Activated B cell treated with CpG ODN at 0.5 μM for 24 hours (primary cell): ENCODE results near the gene CAPN1. TPM values are rescaled to one million over a fixed set of nuclear protein-coding genes. Genes with fewer than 3 reads are reported as not detected.

ENCODE experiments used
- ATAC-seq: fragments of 200-7000 bp; cut with Tn5 transposase; one replicate; pipeline ENCODE4 v1.10.0; 2021; ENCODE audit warnings: low read depth, mild to moderate bottlenecking, moderate library complexity
- CTCF ChIA-PET: fragments of 350-600 bp; sonication (Branson Sonifier 250); formaldehyde crosslinking; loops from one replicate; lab custom pipeline; 2021; ENCODE audit warnings: antibody characterized with exemption; lab: Charles Lee
- POLR2A ChIA-PET: fragments of 350-600 bp; sonication (Branson Sonifier 250); formaldehyde crosslinking; loops from one replicate; lab custom pipeline; 2021; ENCODE audit warnings: antibody characterized with exemption; lab: Charles Lee
- DNase-seq: peaks from one replicate; pipeline ENCODE4 v3.0.0; 2022
- H3K27ac Mint-ChIP-seq: one replicate; pipeline ENCODE4 v1.8.0; 2020; ENCODE audit warnings: mixed read lengths
- H3K27me3 Mint-ChIP-seq: one replicate; pipeline ENCODE4 v1.8.0; 2021; ENCODE audit warnings: mixed read lengths
- H3K36me3 Mint-ChIP-seq: one replicate; pipeline ENCODE4 v1.8.0; 2021; ENCODE audit warnings: low read depth, mixed read lengths
- H3K4me1 Mint-ChIP-seq: one replicate; pipeline ENCODE4 v1.8.0; 2021; ENCODE audit warnings: mixed read lengths
- H3K4me3 Mint-ChIP-seq: one replicate; pipeline ENCODE4 v1.8.0; 2020; ENCODE audit warnings: mild to moderate bottlenecking, mixed read lengths
- H3K9me3 Mint-ChIP-seq: one replicate; pipeline ENCODE4 v1.8.0; 2020; ENCODE audit warnings: mixed read lengths
- CTCF ChIP-seq: fragments of 200-600 bp; IDR thresholded peaks from one replicate; pipeline ENCODE4 v1.8.0; 2022; ENCODE audit warnings: antibody characterized with exemption, mild to moderate bottlenecking
- intact Hi-C: fragments of 100-400 bp; cut with micrococcal nuclease; formaldehyde crosslinking; loops from one replicate; pipeline ENCODE4 v1.15.1; 2024
- total RNA-seq: library from RNA; stranded (reverse); gene quantifications from 2 replicates; pipeline ENCODE4 v1.2.3, GENCODE V29; 2022

The CAPN1 gene
- total RNA-seq, 1 donor from 2014 or later = 260 TPM

- intact Hi-C loops = loop anchor here (10.0 kb wide), 1 partner anchor 340 kb away; the partner anchor contains the start of gene CDC42BPG
- POLR2A ChIA-PET = interaction anchor here (0.5 kb wide), 1 partner anchor 311 kb away, joined by 6 read pairs; no protein-coding TSS in a partner anchor
- Mint-ChIP-seq H3K9me3 (no peaks in the 10 kb centered on the region), H3K27me3 (no peaks in the 10 kb centered on the region), H3K27ac (no peak overlapping the region), H3K4me3 (no peak overlapping the region), H3K36me3 (peaks cover 67% of the 10 kb centered on the region), H3K4me1 (peaks cover 21% of the 10 kb centered on the region)
- no peak for DNase-seq
- CTCF ChIA-PET = no interaction called here
- ATAC-seq = no peak
- TF ChIP-seq CTCF = no peak
Measured at GRCh38 chr11:65185171-65185570, 3.4 kb downstream of the CAPN1 start.

- H3K4me1 Mint-ChIP-seq = peaks cover 16% of the 10 kb centered on the region
- no peak for TF ChIP-seq CTCF
- POLR2A ChIA-PET = interaction anchor here (0.5 to 1.3 kb wide), 6 partner anchors 54 to 407 kb away, joined by 3 to 6 read pairs (median 4); partner anchors contain the start of genes FAU, MRPL49 and TM7SF2
- peaks cover 74% of the 10 kb centered on the region for H3K36me3 Mint-ChIP-seq
- ATAC-seq (no peak), DNase-seq (no peak)
- intact Hi-C loops = loop anchor here (10.0 kb wide), 1 partner anchor 341 kb away; the partner anchor contains the start of gene CDC42BPG
- no peak overlapping the region for H3K4me3 Mint-ChIP-seq
- no peaks in the 10 kb centered on the region for H3K27me3 Mint-ChIP-seq
- H3K27ac Mint-ChIP-seq = no peak overlapping the region
- H3K9me3 Mint-ChIP-seq = no peaks in the 10 kb centered on the region
- CTCF ChIA-PET = no interaction called here
Measured at GRCh38 chr11:65185869-65186341, 4.2 kb downstream of the CAPN1 start.

GRCh38 chr11:65186701-65187100 lies 5.0 kb downstream of the CAPN1 start:
- peaks cover 14% of the 10 kb centered on the region for H3K4me1 Mint-ChIP-seq
- no peak overlapping the region for H3K4me3 Mint-ChIP-seq
- ChIA-PET POLR2A (interaction anchor here (0.6 to 1.3 kb wide), 2 partner anchors 55 to 1939 kb away, joined by 3 to 4 read pairs; no protein-coding TSS in a partner anchor), CTCF (no interaction called here)
- H3K36me3 Mint-ChIP-seq = peaks cover 76% of the 10 kb centered on the region
- TF ChIP-seq CTCF = no peak
- H3K27ac Mint-ChIP-seq = no peak overlapping the region
- no peaks in the 10 kb centered on the region for H3K27me3 Mint-ChIP-seq
- no peak for DNase-seq
- intact Hi-C loops = loop anchor here (10.0 kb wide), 1 partner anchor 342 kb away; the partner anchor contains the start of gene CDC42BPG
- ATAC-seq = no peak
- no peaks in the 10 kb centered on the region for H3K9me3 Mint-ChIP-seq

GRCh38 chr11:65187146-65187675 lies 5.5 kb downstream of the CAPN1 start:
- no peak for TF ChIP-seq CTCF
- Mint-ChIP-seq H3K9me3 (no peaks in the 10 kb centered on the region), H3K4me1 (peaks cover 14% of the 10 kb centered on the region), H3K27ac (no peak overlapping the region), H3K27me3 (no peaks in the 10 kb centered on the region), H3K36me3 (peaks cover 81% of the 10 kb centered on the region), H3K4me3 (no peak overlapping the region)
- CTCF ChIA-PET = no interaction called here
- POLR2A ChIA-PET = interaction anchor here (1.3 kb wide), 1 partner anchor 55 kb away, joined by 4 read pairs; no protein-coding TSS in a partner anchor
- no peak for DNase-seq
- ATAC-seq = no peak
- intact Hi-C loops = loop anchor here (10.0 kb wide), 1 partner anchor 342 kb away; the partner anchor contains the start of gene CDC42BPG

- DNase-seq (no peak), ATAC-seq (no peak)
- intact Hi-C loops = loop anchor here (10.0 kb wide), 1 partner anchor 343 kb away; the partner anchor contains the start of gene CDC42BPG
- Mint-ChIP-seq H3K9me3 (no peaks in the 10 kb centered on the region), H3K4me1 (peaks cover 7% of the 10 kb centered on the region), H3K27me3 (no peaks in the 10 kb centered on the region), H3K27ac (no peak overlapping the region), H3K36me3 (peaks cover 85% of the 10 kb centered on the region), H3K4me3 (no peak overlapping the region)
- ChIA-PET POLR2A (no interaction called here), CTCF (no interaction called here)
- TF ChIP-seq CTCF = no peak
Measured at GRCh38 chr11:65187971-65188461, 6.3 kb downstream of the CAPN1 start.
